Karpas-422 (cell line): ENCODE measurements around the gene CPN2. TPM values are rescaled to one million over a fixed set of nuclear protein-coding genes. Genes with fewer than 3 reads are reported as not detected.
A peak's percentile ranks its signal among the peaks of the same experiment; 100 is the strongest.

Experiments used
- DNase-seq: peaks from one replicate; pipeline ENCODE4 v3.0.0-alpha.2; 2015
- H2AFZ ChIP-seq: fragments of 200-600 bp; sonication (generic); 2 replicates; pipeline ENCODE4 v1.6.1; 2014; ENCODE audit warnings: antibody characterized with exemption, low read length, mixed read lengths
- H3K27ac ChIP-seq: fragments of 200-600 bp; sonication (generic); 2 replicates; pipeline ENCODE4 v1.5.1; 2014; ENCODE audit warnings: mild to moderate bottlenecking, low read length, moderate library complexity
- H3K27me3 ChIP-seq: fragments of 200-600 bp; sonication (generic); 2 replicates; pipeline ENCODE4 v1.6.1; 2014; ENCODE audit warnings: low read length, mixed read lengths
- H3K36me3 ChIP-seq: fragments of 200-600 bp; sonication (generic); 2 replicates; pipeline ENCODE4 v1.6.1; 2014; ENCODE audit warnings: low read length, mixed read lengths; ENCODE audit not compliant: insufficient read depth
- H3K4me1 ChIP-seq: fragments of 200-600 bp; sonication (generic); 2 replicates; pipeline ENCODE4 v1.6.1; 2014; ENCODE audit warnings: mild to moderate bottlenecking, low read length, mixed read lengths
- H3K4me2 ChIP-seq: fragments of 200-600 bp; sonication (generic); 2 replicates; pipeline ENCODE4 v1.6.1; 2014; ENCODE audit warnings: low read length, low read depth, mild to moderate bottlenecking; ENCODE audit not compliant: poor library complexity, severe bottlenecking
- H3K4me3 ChIP-seq: fragments of 200-600 bp; sonication (generic); 2 replicates; pipeline ENCODE4 v1.5.1; 2014; ENCODE audit warnings: mild to moderate bottlenecking, antibody characterized with exemption, low read length, mixed read lengths
- H3K79me2 ChIP-seq: fragments of 200-600 bp; sonication (generic); 2 replicates; pipeline ENCODE4 v1.6.1; 2014; ENCODE audit warnings: mild to moderate bottlenecking, low read length, mixed read lengths
- H3K9ac ChIP-seq: fragments of 200-600 bp; sonication (generic); 2 replicates; pipeline ENCODE4 v1.6.0; 2014; ENCODE audit warnings: low read length
- H3K9me2 ChIP-seq: fragments of 200-600 bp; sonication (generic), shearing (Covaris generic); replicated peaks from 2 replicates; pipeline ENCODE4 v1.6.0; 2014; ENCODE audit warnings: mild to moderate bottlenecking, low read length, moderate library complexity; ENCODE audit not compliant: insufficient read depth
- H3K9me3 ChIP-seq: fragments of 300-700, 200-600 bp; sonication (generic); 2 replicates; pipeline ENCODE4 v1.6.1; 2014; ENCODE audit warnings: low read length, mixed read lengths
- H4K20me1 ChIP-seq: fragments of 200-600 bp; sonication (generic); 2 replicates; pipeline ENCODE4 v1.6.1; 2014; ENCODE audit warnings: mild to moderate bottlenecking, antibody characterized with exemption, low read length, low read depth; ENCODE audit not compliant: insufficient read depth
- total RNA-seq: library from RNA; depleted of rRNA; stranded (reverse); fragments of >200 nt; shearing (Covaris generic); gene quantifications from 2 replicates; pipeline ENCODE4 v1.2.3, GENCODE V29; 2014; ENCODE audit warnings: low replicate concordance

Gene CPN2
- total RNA-seq, 1 experiment from 2014 or later: not detected

- Histone ChIP-seq H3K27ac (no peak overlapping the region), H4K20me1 (peaks cover 6% of the 10 kb centered on the region; the same call in 1 of the 2 replicates), H2AFZ (no peak overlapping the region), H3K9me3 (no peaks in the 10 kb centered on the region), H3K4me1 (peaks cover 11% of the 10 kb centered on the region), H3K9me2 (no peaks in the 10 kb centered on the region), H3K9ac (no peak overlapping the region), H3K4me3 (no peak overlapping the region), H3K4me2 (no peak overlapping the region), H3K27me3 (no peaks in the 10 kb centered on the region), H3K79me2 (no peaks in the 10 kb centered on the region), H3K36me3 (no peaks in the 10 kb centered on the region)
- DNase-seq: no peak
Measured at GRCh38 chr3:194301730-194302129, 49.4 kb downstream of the CPN2 start.

- Histone ChIP-seq H3K4me3 (no peak overlapping the region), H3K4me1 (peaks cover 3% of the 10 kb centered on the region), H3K27ac (no peak overlapping the region), H2AFZ (no peak overlapping the region), H3K9ac (no peak overlapping the region), H3K9me2 (no peaks in the 10 kb centered on the region), H3K79me2 (no peaks in the 10 kb centered on the region), H3K4me2 (no peak overlapping the region), H4K20me1 (peaks cover 4% of the 10 kb centered on the region; the same call in 1 of the 2 replicates), H3K36me3 (no peaks in the 10 kb centered on the region), H3K9me3 (no peaks in the 10 kb centered on the region), H3K27me3 (no peaks in the 10 kb centered on the region)
- no peak for DNase-seq
Measured at GRCh38 chr3:194300936-194301335, 50.2 kb downstream of the CPN2 start.

- Histone ChIP-seq H3K79me2 (no peaks in the 10 kb centered on the region), H3K4me3 (no peak overlapping the region), H3K9ac (no peak overlapping the region), H4K20me1 (no peaks in the 10 kb centered on the region), H3K27me3 (no peaks in the 10 kb centered on the region), H3K4me2 (no peak overlapping the region), H3K9me3 (no peaks in the 10 kb centered on the region), H3K4me1 (no peaks in the 10 kb centered on the region), H3K36me3 (no peaks in the 10 kb centered on the region), H3K9me2 (no peaks in the 10 kb centered on the region), H3K27ac (no peak overlapping the region), H2AFZ (no peak overlapping the region)
- DNase-seq: no peak
Measured at GRCh38 chr3:194300382-194300758, 50.8 kb downstream of the CPN2 start.

- Histone ChIP-seq H3K4me1 (peaks cover 10% of the 10 kb centered on the region), H3K79me2 (no peaks in the 10 kb centered on the region), H3K9ac (no peak overlapping the region), H3K27ac (no peak overlapping the region), H3K27me3 (no peaks in the 10 kb centered on the region), H3K36me3 (no peaks in the 10 kb centered on the region), H2AFZ (no peak overlapping the region), H3K4me3 (no peak overlapping the region), H3K9me2 (no peaks in the 10 kb centered on the region), H3K9me3 (no peaks in the 10 kb centered on the region), H4K20me1 (no peaks in the 10 kb centered on the region), H3K4me2 (no peak overlapping the region)
- DNase-seq: no peak
Measured at GRCh38 chr3:194298331-194299227, 52.5 kb downstream of the CPN2 start.

- Histone ChIP-seq H3K9me3 (no peaks in the 10 kb centered on the region), H3K9me2 (no peaks in the 10 kb centered on the region), H2AFZ (no peak overlapping the region), H3K79me2 (no peaks in the 10 kb centered on the region), H3K27ac (no peak overlapping the region), H3K9ac (no peak overlapping the region), H3K4me1 (peaks cover 10% of the 10 kb centered on the region), H3K27me3 (0 out of 2 replicates have a peak, but pooled peaks cover 2% of the 10 kb centered on the region), H3K4me2 (no peak overlapping the region), H3K4me3 (no peak overlapping the region), H4K20me1 (no peaks in the 10 kb centered on the region), H3K36me3 (no peaks in the 10 kb centered on the region)
- DNase-seq: no peak
Measured at GRCh38 chr3:194296454-194297263, 54.5 kb downstream of the CPN2 start.

- Histone ChIP-seq H3K4me2 (no peak overlapping the region), H3K79me2 (no peaks in the 10 kb centered on the region), H3K4me3 (no peak overlapping the region), H4K20me1 (no peaks in the 10 kb centered on the region), H3K9ac (no peak overlapping the region), H2AFZ (no peak overlapping the region), H3K27ac (no peak overlapping the region), H3K9me2 (no peaks in the 10 kb centered on the region), H3K4me1 (peaks cover 10% of the 10 kb centered on the region), H3K27me3 (0 out of 2 replicates have a peak, but pooled peaks cover 2% of the 10 kb centered on the region), H3K36me3 (no peaks in the 10 kb centered on the region), H3K9me3 (no peaks in the 10 kb centered on the region)
- no peak for DNase-seq
Measured at GRCh38 chr3:194294895-194295214, 56.3 kb downstream of the CPN2 start.

GRCh38 chr3:194294199-194294894 lies 56.8 kb downstream of the CPN2 start:
- no peak overlapping the region for H2AFZ ChIP-seq

More at GRCh38 chr3:194294199-194294894, 56.8 kb downstream of the CPN2 start:
- no peak overlapping the region for H3K4me2 ChIP-seq
- H3K4me1 ChIP-seq: peaks cover 10% of the 10 kb centered on the region
- H3K36me3 ChIP-seq: no peaks in the 10 kb centered on the region
- peak; percentile 60 for DNase-seq
- H4K20me1 ChIP-seq: no peaks in the 10 kb centered on the region
- no peaks in the 10 kb centered on the region for H3K9me3 ChIP-seq
- H3K79me2 ChIP-seq: no peaks in the 10 kb centered on the region
- 0 out of 2 replicates have a peak, but pooled peaks cover 2% of the 10 kb centered on the region for H3K27me3 ChIP-seq
- no peaks in the 10 kb centered on the region for H3K9me2 ChIP-seq
- no peak overlapping the region for H3K9ac ChIP-seq
- no peak overlapping the region for H3K4me3 ChIP-seq
- no peak overlapping the region for H3K27ac ChIP-seq
